Large intestine (tissue), 12 donors: ENCODE results near the gene TLE1. TPM values are rescaled to one million over a fixed set of nuclear protein-coding genes. Genes with fewer than 3 reads are reported as not detected.
"Not testable (repeated sequence)": the region's sequence is repeated elsewhere in the genome, so short reads cannot be mapped to it uniquely, and the experiment has no call there.

ENCODE experiments used
- DNase-seq, 2 donors: peaks; one replicate each; pipeline versions ENCODE4 v3.0.0 to v3.0.0-alpha.2; 2013
- H3K27ac ChIP-seq: one replicate; pipeline ENCODE4 v1.5.1; 2013; ENCODE audit warnings: low read length
- H3K27me3 ChIP-seq: 2 replicates; pipeline ENCODE4 v1.6.1; 2013; ENCODE audit warnings: low read length; ENCODE audit not compliant: control insufficient read depth, insufficient read depth
- H3K36me3 ChIP-seq: 2 replicates; pipeline ENCODE4 v1.6.1; 2013; ENCODE audit warnings: low read length; ENCODE audit not compliant: control insufficient read depth, insufficient read depth
- H3K4me1 ChIP-seq: one replicate; pipeline ENCODE4 v1.6.1; 2013; ENCODE audit warnings: low read length; ENCODE audit not compliant: control insufficient read depth, insufficient read depth
- H3K4me3 ChIP-seq: one replicate; pipeline ENCODE4 v1.5.1; 2013; ENCODE audit warnings: low read length
- H3K9me3 ChIP-seq: one replicate; pipeline ENCODE4 v1.6.1; 2013; ENCODE audit warnings: mild to moderate bottlenecking, low read depth, low read length, moderate library complexity; ENCODE audit not compliant: control insufficient read depth
- WGBS: methylation state at CpG from one replicate; pipeline ENCODE4 v1.1.5; 2013; ENCODE audit warnings: low lambda C conversion rate; ENCODE audit not compliant: insufficient coverage; 5-methylcytosine and 5-hydroxymethylcytosine counted together
- long read RNA-seq, 11 donors: transcript quantifications; one replicate each; lab custom pipeline, GENCODE V29; 2026
- polyA plus RNA-seq: library from polyadenylated mRNA; unstranded; fragments of 120-200 nt; gene quantifications from one replicate; pipeline ENCODE4 v1.2.1, GENCODE V29; 2013

TLE1 gene
- polyA plus RNA-seq = 26.7 TPM
- long read RNA-seq, donor 1 = 0 reads
- long read RNA-seq, donor 2 = 0 reads
- long read RNA-seq, donor 3 = 0 reads
- long read RNA-seq, donor 4 = 0 reads
- long read RNA-seq, donor 5 = 0 reads
- long read RNA-seq, donor 6 = 0 reads
- long read RNA-seq, donor 7, partial matches to known transcripts = 8 of 8 reads
- long read RNA-seq, donor 7, other reads (novel, unspliced or antisense) = 0 of 8 reads
- long read RNA-seq, donor 8, partial matches to known transcripts = 5 of 5 reads
- long read RNA-seq, donor 8, other reads (novel, unspliced or antisense) = 0 of 5 reads
- long read RNA-seq, donor 9 = 0 reads
- long read RNA-seq, donor 10, partial matches to known transcripts = 0 of 5 reads
- long read RNA-seq, donor 10, other reads (novel, unspliced or antisense) = 5 of 5 reads
- long read RNA-seq, donor 11 = 0 reads

GRCh38 chr9:81689343-81690175 is at the start of gene TLE1:
TSS of gene TLE1 (minus strand) at chr9:81689547. CDS start at chr9:81688240, 1,307 bp downstream.
- peak; percentile 99 to 100 for DNase-seq
- Histone ChIP-seq H3K36me3 (peaks cover 6% of the 10 kb centered on the region), H3K4me3 (peak within 1 kb of the TSS; percentile 86), H3K4me1 (peaks cover 7% of the 10 kb centered on the region), H3K27ac (peak within 1 kb of the TSS; percentile 73), H3K27me3 (no peaks in the 10 kb centered on the region), H3K9me3 (no peaks in the 10 kb centered on the region)
- WGBS = 0% methylated on average over 1 of the region's 95 CpGs

GRCh38 chr9:81737871-81738507 is 48.6 kb upstream of the TLE1 start:
- H3K36me3 ChIP-seq = no peaks in the 10 kb centered on the region
- peaks cover 3% of the 10 kb centered on the region for H3K4me1 ChIP-seq
- H3K27me3 ChIP-seq = no peaks in the 10 kb centered on the region
- no peak overlapping the region for H3K27ac ChIP-seq
- H3K9me3 ChIP-seq = no peaks in the 10 kb centered on the region
- peak; percentile 32 to 55 for DNase-seq
- no peak overlapping the region for H3K4me3 ChIP-seq
- no CpG with 5 or more reads among the region's 6 CpGs for WGBS

DNA sequence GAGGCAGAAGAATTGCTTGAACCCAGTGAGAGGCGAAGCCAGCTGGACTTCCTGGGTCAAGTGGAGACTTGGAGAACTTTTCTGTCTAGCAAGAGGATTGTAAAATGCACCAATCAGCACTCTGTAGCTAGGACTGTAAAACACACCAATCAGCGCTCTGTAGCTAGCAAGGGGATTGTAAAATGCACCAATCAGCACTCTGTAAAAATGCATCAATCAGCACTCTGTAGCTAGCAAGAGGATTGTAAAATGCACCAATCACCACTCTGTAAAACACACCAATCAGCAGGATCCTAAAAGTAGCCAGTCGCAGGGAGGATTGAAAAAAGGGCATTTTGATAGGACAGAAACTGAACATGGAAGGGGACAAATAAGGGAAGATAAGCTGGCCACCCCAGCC is 41.2 kb upstream of the TLE1 start:
- H3K4me1 ChIP-seq, DNase-seq, H3K27ac ChIP-seq, H3K4me3 ChIP-seq, H3K27me3 ChIP-seq, H3K9me3 ChIP-seq, H3K36me3 ChIP-seq: not testable (repeated sequence)
- no CpG with 5 or more reads among the region's 3 CpGs for WGBS

DNA sequence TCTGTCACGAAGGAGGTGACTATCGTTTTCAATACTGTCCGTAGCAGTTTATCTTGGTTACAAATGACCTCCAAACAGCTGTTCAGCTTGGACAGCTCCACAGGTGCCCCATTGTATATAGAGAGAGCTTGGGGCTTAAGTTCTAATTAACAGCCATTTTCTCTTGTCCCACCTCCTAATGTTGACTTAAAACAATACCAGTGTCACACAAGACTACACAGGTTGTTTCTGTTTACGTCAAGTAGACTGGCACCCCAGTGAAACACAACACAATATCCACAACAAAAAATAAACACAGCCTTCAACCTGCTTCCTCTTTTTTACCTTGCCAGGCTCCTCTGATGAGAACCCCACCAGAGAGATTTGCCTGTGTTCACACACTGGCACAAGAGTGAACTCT is 39.8 kb upstream of the TLE1 start:
- no CpG with 5 or more reads among the region's 4 CpGs for WGBS
- H3K9me3 ChIP-seq = no peaks in the 10 kb centered on the region
- H3K36me3 ChIP-seq = no peaks in the 10 kb centered on the region
- no peak overlapping the region for H3K4me3 ChIP-seq
- H3K27ac ChIP-seq = no peak overlapping the region
- no peaks in the 10 kb centered on the region for H3K4me1 ChIP-seq
- no peak for DNase-seq
- no peaks in the 10 kb centered on the region for H3K27me3 ChIP-seq

GRCh38 chr9:81724242-81724889 is 35.0 kb upstream of the TLE1 start:
- Histone ChIP-seq H3K27ac (no peak overlapping the region), H3K4me3 (no peak overlapping the region), H3K9me3 (no peaks in the 10 kb centered on the region), H3K4me1 (no peaks in the 10 kb centered on the region), H3K27me3 (no peaks in the 10 kb centered on the region), H3K36me3 (no peaks in the 10 kb centered on the region)
- no peak for DNase-seq
- WGBS = no CpG with 5 or more reads among the region's 3 CpGs

- WGBS = no CpG with 5 or more reads among the region's 3 CpGs
Observed at GRCh38 chr9:81722277-81722676, 32.9 kb upstream of the TLE1 start.

DNA sequence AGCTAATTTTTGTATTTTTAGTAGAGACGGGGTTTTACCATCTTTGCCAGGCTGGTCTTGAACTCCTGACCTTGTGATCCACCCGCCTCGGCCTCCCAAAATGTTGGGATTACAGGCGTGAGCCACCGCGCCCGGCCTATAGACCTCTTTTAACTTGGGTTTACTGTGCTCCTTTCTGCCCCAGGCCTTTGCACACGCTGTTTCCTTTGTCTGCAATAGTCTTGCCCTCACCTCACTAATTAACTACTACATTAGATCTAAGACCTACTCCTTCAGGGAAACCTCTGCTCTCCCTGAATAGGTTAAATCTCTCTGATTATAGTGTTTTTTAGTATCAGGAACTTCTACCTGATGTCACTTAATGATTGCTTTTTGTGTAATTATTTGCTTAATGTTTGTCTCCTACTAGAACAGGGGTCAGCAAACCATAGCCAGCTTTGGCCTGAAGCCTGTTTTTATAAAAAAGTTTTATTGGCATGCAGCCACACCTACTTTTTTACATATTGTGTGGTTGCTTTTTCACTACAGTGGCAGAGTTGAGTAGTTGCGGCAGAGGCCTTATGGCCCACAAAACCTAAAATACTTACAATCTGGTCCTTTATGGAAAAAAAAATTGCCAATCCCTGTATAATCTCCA is 31.2 kb upstream of the TLE1 start:
- Histone ChIP-seq H3K36me3 (no peaks in the 10 kb centered on the region), H3K9me3 (no peaks in the 10 kb centered on the region), H3K27ac (no peak overlapping the region), H3K27me3 (no peaks in the 10 kb centered on the region), H3K4me3 (no peak overlapping the region), H3K4me1 (peaks cover 13% of the 10 kb centered on the region)
- no peak for DNase-seq
- 89% methylated on average over 3 of the region's 9 CpGs for WGBS

More at GRCh38 chr9:81722277-81722676, 32.9 kb upstream of the TLE1 start:
- Histone ChIP-seq H3K27me3 (no peaks in the 10 kb centered on the region), H3K9me3 (no peaks in the 10 kb centered on the region), H3K4me3 (no peak overlapping the region), H3K36me3 (no peaks in the 10 kb centered on the region), H3K4me1 (peaks cover 9% of the 10 kb centered on the region), H3K27ac (no peak overlapping the region)
- no peak for DNase-seq

DNA sequence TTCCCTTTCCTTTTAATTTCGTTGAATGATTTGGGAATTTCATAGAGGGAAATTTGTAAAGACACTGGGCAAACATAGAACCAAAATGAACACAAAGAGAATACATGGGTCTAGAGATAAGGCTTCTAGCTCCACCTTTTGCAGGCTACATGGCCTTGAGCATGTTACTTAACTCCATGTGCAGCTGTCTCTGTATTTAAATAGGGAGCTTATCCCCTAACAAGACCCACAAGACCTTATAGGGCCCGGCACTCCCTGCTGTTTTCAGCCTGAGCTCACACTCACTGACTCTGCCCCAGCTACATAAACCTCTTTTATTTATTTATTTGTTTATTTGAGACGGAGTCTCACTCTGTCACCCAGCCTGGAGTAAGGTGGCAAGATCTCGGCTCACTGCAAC is 30.6 kb upstream of the TLE1 start:
- no peaks in the 10 kb centered on the region for H3K9me3 ChIP-seq
- peaks cover 13% of the 10 kb centered on the region for H3K4me1 ChIP-seq
- peak in 1 of 2 donors; percentile 12 for DNase-seq
- no peak overlapping the region for H3K4me3 ChIP-seq
- no peaks in the 10 kb centered on the region for H3K27me3 ChIP-seq
- no peaks in the 10 kb centered on the region for H3K36me3 ChIP-seq
- H3K27ac ChIP-seq = no peak overlapping the region
- WGBS = 57% methylated on average over 1 of the region's 4 CpGs

- 40% methylated on average over 1 of the region's 6 CpGs for WGBS
- H3K27me3 ChIP-seq = no peaks in the 10 kb centered on the region
- H3K4me1 ChIP-seq = peaks cover 13% of the 10 kb centered on the region
- H3K27ac ChIP-seq = peak overlapping the region; percentile 45
- no peak overlapping the region for H3K4me3 ChIP-seq
- no peaks in the 10 kb centered on the region for H3K9me3 ChIP-seq
- DNase-seq = no peak
- H3K36me3 ChIP-seq = no peaks in the 10 kb centered on the region
Observed at GRCh38 chr9:81718244-81718643, 28.9 kb upstream of the TLE1 start.

- no peaks in the 10 kb centered on the region for H3K27me3 ChIP-seq
- no peaks in the 10 kb centered on the region for H3K9me3 ChIP-seq
- no peak overlapping the region for H3K4me3 ChIP-seq
- DNase-seq = peak in 1 of 2 donors; percentile 59
- peaks cover 13% of the 10 kb centered on the region for H3K4me1 ChIP-seq
- peak overlapping the region; percentile 45 for H3K27ac ChIP-seq
- H3K36me3 ChIP-seq = no peaks in the 10 kb centered on the region
Observed at GRCh38 chr9:81717747-81718077, 28.4 kb upstream of the TLE1 start.
